Fibroblast of peridontal ligament (primary cell): ENCODE results near the gene ASAP2.

ENCODE experiments used
- DNase-seq: peaks from one replicate; pipeline ENCODE4 v3.0.0-alpha.2; 2010; ENCODE audit errors: extremely low read depth

ASAP2 gene

GRCh38 chr2:9275399-9275798, 68.8 kb downstream of the ASAP2 start:
- DNase-seq, result no peak

GRCh38 chr2:9276074-9276473, 69.5 kb downstream of the ASAP2 start:
- DNase-seq, result no peak

- no peak for DNase-seq
These were observed 70.4 kb downstream of the ASAP2 start for GRCh38 chr2:9276901-9277451.

- DNase-seq, result no peak
These were observed 71.8 kb downstream of the ASAP2 start for GRCh38 chr2:9278439-9278838.

- DNase-seq, result no peak
These were observed 72.8 kb downstream of the ASAP2 start for GRCh38 chr2:9279426-9279825.

GRCh38 chr2:9280224-9280623, 73.6 kb downstream of the ASAP2 start:
- DNase-seq, result no peak

- no peak for DNase-seq
These were observed 74.5 kb downstream of the ASAP2 start for GRCh38 chr2:9281145-9281544.

GRCh38 chr2:9282128-9283112, 75.8 kb downstream of the ASAP2 start:
- DNase-seq, result no peak

GRCh38 chr2:9284521-9285297, 78.1 kb downstream of the ASAP2 start:
- DNase-seq, result no peak

GRCh38 chr2:9285385-9285920, 78.8 kb downstream of the ASAP2 start:
- no peak for DNase-seq

GRCh38 chr2:9285921-9286320, 79.3 kb downstream of the ASAP2 start:
- no peak for DNase-seq

GRCh38 chr2:9286554-9287399, 80.2 kb downstream of the ASAP2 start:
- DNase-seq, result peak; percentile 27

- peak; percentile 96 for DNase-seq
These were observed 80.9 kb downstream of the ASAP2 start for GRCh38 chr2:9287400-9288045.

- DNase-seq, result peak; percentile 94
These were observed 81.6 kb downstream of the ASAP2 start for GRCh38 chr2:9288233-9288632.

GRCh38 chr2:9288681-9289338, 82.2 kb downstream of the ASAP2 start:
- peak; percentile 66 for DNase-seq

GRCh38 chr2:9291331-9291730, 84.7 kb downstream of the ASAP2 start:
- DNase-seq, result no peak

- no peak for DNase-seq
These were observed 85.3 kb downstream of the ASAP2 start for GRCh38 chr2:9291866-9292265.

GRCh38 chr2:9292426-9292825, 85.8 kb downstream of the ASAP2 start:
- DNase-seq, result no peak

- DNase-seq, result no peak
These were observed 88.2 kb downstream of the ASAP2 start for GRCh38 chr2:9294764-9295163.

- no peak for DNase-seq
These were observed 89.9 kb downstream of the ASAP2 start for GRCh38 chr2:9296559-9296958.
